GM21526 (cell line): ENCODE data around the gene PSME4.
"Not testable (repeated sequence)": the region's sequence is repeated elsewhere in the genome, so short reads cannot be mapped to it uniquely, and the experiment has no call there.

ENCODE experiments used
- ATAC-seq: cut with Tn5 transposase; IDR thresholded peaks from one replicate; pipeline ENCODE4 v1.9.1; 2021; ENCODE audit warnings: moderate library complexity; ENCODE audit not compliant: unreplicated experiment, low FRiP score

The PSME4 gene

GRCh38 chr2:53851052-53851757 is 119.6 kb downstream of the PSME4 start:
- ATAC-seq: not testable (repeated sequence)

GRCh38 chr2:53848062-53848461 is 122.7 kb downstream of the PSME4 start:
- ATAC-seq: no peak

DNA sequence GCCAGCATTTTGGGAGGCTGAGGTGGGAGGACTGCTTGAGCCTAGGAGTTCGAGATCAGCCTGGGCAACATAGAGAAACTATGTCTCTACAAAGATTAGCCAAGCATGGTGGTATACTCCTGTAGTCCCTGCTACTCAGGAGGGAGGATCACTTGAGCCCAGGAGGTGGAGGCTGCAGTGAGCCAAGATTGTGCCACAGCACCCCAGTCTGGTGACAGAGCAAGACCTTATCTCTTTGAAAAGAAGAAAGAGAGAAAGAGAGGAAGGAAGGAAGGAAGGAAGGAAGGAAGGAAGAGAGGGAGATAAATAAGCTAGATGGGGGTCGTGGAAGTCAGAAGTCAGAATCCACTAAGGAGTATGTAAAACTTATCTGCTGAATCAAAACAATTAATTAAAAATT is 127.2 kb downstream of the PSME4 start:
- no peak for ATAC-seq

- no peak for ATAC-seq
These were observed 127.9 kb downstream of the PSME4 start for GRCh38 chr2:53842891-53843290.

GRCh38 chr2:53841651-53842050 is 129.1 kb downstream of the PSME4 start:
- not testable (repeated sequence) for ATAC-seq

DNA sequence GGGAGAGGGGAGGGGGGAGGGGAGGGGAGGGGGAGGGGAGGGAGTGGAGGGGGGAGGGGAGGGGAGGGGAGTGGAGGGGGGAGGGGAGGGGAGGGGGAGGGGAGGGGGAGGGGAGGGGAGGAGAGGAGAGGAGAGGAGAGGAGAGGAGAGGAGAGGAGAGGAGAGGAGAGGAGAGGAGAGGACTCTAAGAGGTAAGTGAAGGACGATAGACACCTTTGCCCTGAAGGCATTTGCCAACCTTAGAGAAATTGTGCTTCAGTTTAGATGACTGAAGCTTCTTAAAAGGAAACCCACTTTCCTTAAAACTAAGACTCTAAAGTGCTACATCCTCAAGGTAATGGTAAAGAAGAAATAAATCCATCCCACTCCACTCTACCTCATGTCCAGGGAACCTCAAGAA is 130.2 kb downstream of the PSME4 start:
- no peak for ATAC-seq

DNA sequence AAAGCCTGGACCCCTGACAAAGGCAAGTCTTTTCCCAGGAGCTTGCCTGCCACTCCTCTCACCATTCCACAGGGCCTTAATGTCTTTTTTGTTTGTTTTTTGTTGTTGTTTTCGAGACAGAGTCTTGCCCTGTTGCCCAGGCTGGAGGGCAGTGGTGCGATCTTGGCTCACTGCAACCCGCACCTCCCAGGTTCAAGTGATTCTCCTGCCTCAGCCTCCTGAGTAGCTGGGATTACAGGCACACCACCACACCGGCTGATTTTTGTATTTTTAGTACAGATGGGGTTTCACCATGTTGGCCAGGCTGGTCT is 140.9 kb downstream of the PSME4 start:
- not testable (repeated sequence) for ATAC-seq

DNA sequence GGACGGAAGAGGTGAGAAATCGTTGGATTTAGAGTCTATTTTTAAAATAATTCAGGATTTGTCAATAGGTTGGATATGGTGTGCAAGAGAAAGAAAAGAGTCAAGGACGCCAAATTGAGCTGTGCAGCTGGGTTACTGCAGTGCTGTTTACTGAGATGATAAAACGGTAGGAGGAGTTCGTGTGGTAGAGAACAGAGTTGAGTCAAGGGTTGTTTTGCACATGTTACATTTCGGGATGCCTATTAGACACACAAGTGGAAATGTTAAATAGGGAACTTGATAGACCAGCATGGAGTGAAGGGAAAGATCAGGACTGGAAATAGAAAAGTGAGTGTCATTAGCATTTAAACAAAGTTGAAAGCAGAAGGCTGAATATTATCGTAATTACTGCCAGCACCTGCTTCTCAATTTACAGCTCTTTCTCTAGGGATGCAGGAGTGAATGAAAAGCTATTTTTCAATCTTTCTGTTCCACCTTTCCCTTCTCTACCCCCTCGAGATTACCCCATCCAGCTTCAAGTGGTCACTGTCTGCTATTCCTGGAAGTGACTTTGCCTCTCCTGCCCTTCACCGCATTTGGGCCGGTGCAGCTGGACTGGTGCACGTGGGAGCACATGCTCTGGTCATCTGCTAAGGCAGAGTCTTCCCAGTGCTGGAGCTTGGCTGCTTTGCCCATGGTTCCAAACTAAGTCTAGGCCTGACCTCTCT is 141.4 kb downstream of the PSME4 start:
- ATAC-seq: no peak

GRCh38 chr2:53828331-53828730 is 142.5 kb downstream of the PSME4 start:
- no peak for ATAC-seq

DNA sequence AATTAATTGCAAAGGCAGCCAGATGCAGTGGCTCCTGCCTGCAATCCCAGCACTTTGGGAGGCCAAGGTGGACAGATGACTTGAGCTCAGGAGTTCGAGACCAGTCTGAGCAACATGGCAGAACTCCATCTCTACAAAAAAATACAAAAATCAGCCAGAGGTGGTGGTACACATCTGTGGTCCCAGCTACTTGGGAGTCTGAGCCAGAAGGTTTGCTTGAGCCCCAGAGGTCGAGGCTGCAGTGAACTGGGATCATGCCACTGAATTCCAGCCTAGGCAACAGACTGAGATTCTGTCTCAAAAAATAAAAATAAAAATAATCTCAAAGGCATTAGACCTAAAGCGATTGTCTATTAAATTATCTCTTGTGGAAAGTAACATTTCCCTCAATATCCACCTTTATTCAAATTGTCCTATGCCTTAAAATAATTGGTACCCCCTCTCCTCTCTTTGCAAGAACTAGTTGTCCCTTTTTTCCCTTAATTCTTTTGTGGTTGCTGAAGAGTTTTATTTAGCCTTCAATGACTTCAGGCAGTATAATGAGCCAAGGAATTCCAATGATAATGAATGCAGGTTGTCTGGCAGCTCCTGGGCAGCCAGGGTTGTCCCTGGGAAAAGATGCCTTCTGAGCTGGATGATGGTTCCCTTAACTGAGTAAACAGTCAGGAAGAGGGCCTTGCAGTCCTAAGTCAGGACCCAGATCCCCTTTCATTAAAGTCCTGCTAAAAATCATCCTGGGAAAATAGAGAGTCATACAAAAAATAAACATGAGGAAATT is 143.2 kb downstream of the PSME4 start:
- no peak for ATAC-seq

- ATAC-seq: no peak
These were observed 144.0 kb downstream of the PSME4 start for GRCh38 chr2:53826587-53827397.

- ATAC-seq: no peak
These were observed 144.8 kb downstream of the PSME4 start for GRCh38 chr2:53826030-53826410.

DNA sequence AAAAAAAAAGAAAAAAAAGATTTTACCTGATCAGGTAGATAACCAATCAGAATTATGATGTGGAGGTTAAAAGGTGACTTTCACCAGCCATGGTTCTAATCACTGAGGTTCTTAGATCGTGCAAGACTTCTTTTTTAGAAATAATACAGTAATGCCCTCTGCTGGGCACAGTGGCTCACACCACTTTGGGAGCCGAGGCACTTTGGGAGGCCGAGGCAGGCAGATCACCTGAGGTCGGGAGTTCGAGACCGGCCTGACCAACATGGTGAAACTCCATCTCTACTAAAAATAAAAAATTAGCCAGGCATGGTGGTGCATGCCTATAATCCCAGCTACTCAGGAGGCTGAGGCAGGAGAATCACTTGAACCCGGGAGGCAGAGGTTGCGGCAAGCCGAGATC is 147.2 kb downstream of the PSME4 start:
- not testable (repeated sequence) for ATAC-seq

DNA sequence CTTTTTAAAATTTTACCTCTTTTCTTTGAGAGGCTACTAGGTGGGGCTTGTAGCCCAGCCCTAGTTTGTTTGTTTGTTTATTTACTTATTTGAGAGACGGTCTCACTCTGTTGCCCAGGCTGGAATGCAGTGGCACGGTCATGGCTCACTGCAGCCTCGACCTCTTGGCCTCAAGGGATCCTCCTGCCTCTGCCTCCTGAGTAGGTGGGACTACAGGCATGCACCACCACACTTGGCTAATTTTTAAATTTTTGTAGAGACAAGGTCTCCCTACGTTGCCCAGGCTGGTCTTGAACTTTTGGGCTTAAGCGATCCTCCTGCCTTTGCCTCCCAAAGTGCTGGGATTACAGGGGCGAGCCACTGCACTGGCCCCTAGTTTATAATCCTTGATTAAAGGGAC is 149.0 kb downstream of the PSME4 start:
- no peak for ATAC-seq

- no peak for ATAC-seq
These were observed 150.1 kb downstream of the PSME4 start for GRCh38 chr2:53820711-53821110.

DNA sequence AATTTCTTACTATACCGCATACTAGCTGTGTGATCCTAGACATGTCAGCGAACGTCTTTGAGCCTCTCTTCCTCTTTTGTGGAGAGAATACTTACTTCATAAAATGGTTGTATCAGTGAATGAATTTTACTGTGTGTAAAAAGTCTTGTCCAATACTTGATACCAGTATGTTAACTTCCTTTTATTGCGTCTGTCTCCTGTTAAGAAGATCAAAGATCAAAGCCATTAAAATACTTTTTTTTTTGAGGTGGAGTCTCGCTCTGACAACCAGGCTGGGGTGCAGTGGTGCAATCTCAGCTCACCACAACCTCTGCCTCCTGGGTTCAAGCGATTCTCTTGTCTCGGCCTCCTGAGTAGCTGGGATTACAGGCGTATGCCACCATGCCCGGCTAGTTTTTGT is 150.7 kb downstream of the PSME4 start:
- no peak for ATAC-seq

- no peak for ATAC-seq
These were observed 151.2 kb downstream of the PSME4 start for GRCh38 chr2:53819634-53820033.

DNA sequence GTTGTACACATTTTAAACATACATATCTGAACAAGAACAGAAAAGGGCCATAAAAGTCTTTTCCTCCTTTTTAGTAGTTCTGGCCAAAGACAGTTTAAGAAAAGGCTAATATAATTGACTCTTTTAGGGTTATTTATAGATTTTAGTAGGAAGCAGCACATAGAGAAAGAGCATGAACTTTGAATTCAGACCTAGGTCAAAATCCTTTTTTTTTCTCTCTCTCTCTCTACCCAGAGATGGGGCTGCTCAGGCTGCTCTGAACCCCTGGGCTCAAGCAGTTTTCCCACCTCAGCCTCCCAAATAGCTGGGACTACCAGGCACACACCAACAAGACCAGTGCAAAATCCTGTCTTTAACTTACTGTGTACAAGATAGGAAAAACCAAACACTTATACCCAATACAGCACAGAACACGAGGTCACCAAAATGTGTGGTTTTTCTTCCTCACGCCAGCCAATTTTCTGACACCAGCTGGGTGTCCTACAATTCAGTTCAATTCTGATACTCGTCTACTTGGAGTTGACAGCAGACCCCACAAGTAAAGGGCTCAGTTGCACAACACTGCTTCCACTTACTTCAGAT is 151.8 kb downstream of the PSME4 start:
- no peak for ATAC-seq
